B cell (primary cell): ENCODE measurements around the gene TMA7. TPM values are rescaled to one million over a fixed set of nuclear protein-coding genes. Genes with fewer than 3 reads are reported as not detected.
A peak's percentile ranks its signal among the peaks of the same experiment; 100 is the strongest.
"Not testable (repeated sequence)": the region's sequence is repeated elsewhere in the genome, so short reads cannot be mapped to it uniquely, and the experiment has no call there.

Source experiments
- ATAC-seq: fragments of 200-7000 bp; cut with Tn5 transposase; one replicate; pipeline ENCODE4 v1.10.0; 2021; ENCODE audit warnings: low read depth, mild to moderate bottlenecking, moderate number of reproducible peaks, moderate library complexity
- CTCF ChIA-PET: fragments of 350-600 bp; sonication (Branson Sonifier 250); formaldehyde crosslinking; loops from one replicate; lab custom pipeline; 2021; ENCODE audit warnings: antibody characterized with exemption, inconsistent platforms; lab: Charles Lee
- POLR2A ChIA-PET: fragments of 350-600 bp; sonication (Branson Sonifier 250); formaldehyde crosslinking; loops from one replicate; lab custom pipeline; 2021; ENCODE audit warnings: antibody characterized with exemption; lab: Charles Lee
- DNase-seq: peaks from one replicate; pipeline ENCODE4 v3.0.0; 2013
- H2AFZ ChIP-seq: 2 replicates; pipeline ENCODE4 v1.6.1; 2012; ENCODE audit warnings: mild to moderate bottlenecking, low read depth, low read length; ENCODE audit not compliant: insufficient read depth, poor library complexity, severe bottlenecking
- H3K27ac ChIP-seq, 2 donors: 1 replicate in 1 of 2; 2 replicates in 1 of 2; pipeline ENCODE4 v1.5.1; 2012 to 2013; ENCODE audit warnings: low read length in 2 of 2, mild to moderate bottlenecking in 2 of 2, moderate library complexity in 1 of 2
- H3K27me3 ChIP-seq, 4 experiments: fragments of 200-600 bp in 1 of 4; sonication (generic) in 1 of 4; replicated peaks in 1 of 4; 1 replicate in 2 of 4; 2 replicates in 2 of 4; pipeline versions ENCODE4 v1.6.1 to v1.7.0; 2013 to 2016; ENCODE audit warnings: low read length in 3 of 4, mild to moderate bottlenecking in 2 of 4, mixed read lengths in 1 of 4, moderate library complexity in 1 of 4; ENCODE audit not compliant: insufficient read depth in 4 of 4, control insufficient read depth in 3 of 4; ENCODE audit errors: control extremely low read depth in 1 of 4
- H3K36me3 ChIP-seq, 2 experiments: replicated peaks in 1 of 2; 1 replicate in 1 of 2; 2 replicates in 1 of 2; pipeline versions ENCODE4 v1.6.1 to v1.7.1; 2013; ENCODE audit warnings: low read length in 1 of 2; ENCODE audit not compliant: insufficient read depth in 2 of 2, control insufficient read depth in 1 of 2; ENCODE audit errors: control extremely low read depth in 1 of 2, extremely low read depth in 1 of 2
- H3K4me1 ChIP-seq, 2 donors: fragments of 200-600 bp in 1 of 2; sonication (generic) in 1 of 2; 1 replicate in 1 of 2; 2 replicates in 1 of 2; pipeline versions ENCODE4 v1.5.1 to v1.6.1; 2013 to 2017; ENCODE audit warnings: low read length in 2 of 2; ENCODE audit not compliant: control insufficient read depth in 2 of 2, insufficient read depth in 2 of 2
- H3K4me2 ChIP-seq: replicated peaks from 2 replicates; pipeline ENCODE3; 2012; ENCODE audit warnings: mild to moderate bottlenecking, low read depth, low read length; ENCODE audit not compliant: poor library complexity, severe bottlenecking
- H3K4me3 ChIP-seq, 5 experiments: fragments of 200-600 bp in 1 of 5; sonication (generic) in 1 of 5; 1 replicate in 3 of 5; 2 replicates in 2 of 5; pipeline versions ENCODE4 v1.5.1 to v1.7.0; 2011 to 2016; ENCODE audit warnings: low read length in 4 of 5, mild to moderate bottlenecking in 4 of 5, low read depth in 2 of 5, control low read depth in 1 of 5, moderate library complexity in 1 of 5; ENCODE audit not compliant: insufficient read depth in 1 of 5; ENCODE audit errors: control extremely low read depth in 1 of 5, extremely low read depth in 1 of 5
- H3K79me2 ChIP-seq: fragments of 200-600 bp; sonication (generic); one replicate; pipeline ENCODE4 v1.6.0; 2016; ENCODE audit warnings: low read length; ENCODE audit not compliant: control insufficient read depth, insufficient read depth
- H3K9ac ChIP-seq: fragments of 200-600 bp; sonication (generic); 2 replicates; pipeline ENCODE4 v1.6.1; 2017; ENCODE audit warnings: mild to moderate bottlenecking, low read length, moderate library complexity
- H3K9me3 ChIP-seq, 3 donors: one replicate each; pipeline versions ENCODE4 v1.6.1 to v1.7.1; 2013; ENCODE audit warnings: low read length in 2 of 3; ENCODE audit not compliant: control insufficient read depth in 2 of 3, insufficient read depth in 1 of 3; ENCODE audit errors: control extremely low read depth in 1 of 3
- H4K20me1 ChIP-seq: 2 replicates; pipeline ENCODE4 v1.6.0; 2012; ENCODE audit warnings: mild to moderate bottlenecking, low read length; ENCODE audit not compliant: insufficient read depth, control insufficient read depth, poor library complexity, severe bottlenecking
- H3K27ac Mint-ChIP-seq: one replicate; pipeline ENCODE4 v1.8.0; 2021; ENCODE audit warnings: mixed read lengths
- H3K27me3 Mint-ChIP-seq: one replicate; pipeline ENCODE4 v1.8.0; 2021; ENCODE audit warnings: mixed read lengths
- H3K4me1 Mint-ChIP-seq: one replicate; pipeline ENCODE4 v1.8.0; 2021; ENCODE audit warnings: mixed read lengths
- H3K4me3 Mint-ChIP-seq: one replicate; pipeline ENCODE4 v1.8.0; 2021; ENCODE audit warnings: mixed read lengths
- H3K9me3 Mint-ChIP-seq: one replicate; pipeline ENCODE4 v1.8.0; 2022; ENCODE audit warnings: mixed read lengths; ENCODE audit not compliant: insufficient read depth
- EZH2 ChIP-seq: IDR thresholded peaks from 2 replicates; pipeline ENCODE4 v1.6.1; 2012; ENCODE audit warnings: borderline replicate concordance, low read depth, mild to moderate bottlenecking, moderate library complexity, low read length; ENCODE audit not compliant: insufficient read depth, poor library complexity, severe bottlenecking
- WGBS: methylation state at CpG from one replicate; pipeline ENCODE4 v1.1.5; 2013; ENCODE audit warnings: missing lambda C conversion rate; ENCODE audit not compliant: insufficient coverage; 5-methylcytosine and 5-hydroxymethylcytosine counted together
- intact Hi-C: fragments of 100-400 bp; cut with micrococcal nuclease; formaldehyde crosslinking; loops from one replicate; pipeline ENCODE4 v1.10.0; 2022
- polyA plus RNA-seq: library from polyadenylated mRNA; depleted of rRNA; stranded (reverse); fragments of >200 nt; gene quantifications from 2 replicates; pipeline ENCODE4 v1.2.3, GENCODE V29; 2012
- total RNA-seq, 2 donors: library from RNA; stranded (reverse); fragments of 120-200 nt in 1 of 2; gene quantifications; 1 replicate in 1 of 2; 2 replicates in 1 of 2; pipeline versions ENCODE4 v1.2.3 to v1.2.4, GENCODE V29; 2013 to 2022
- TF ChIP-seq, protein P1 (sequence below): fragments of 200-600 bp; IDR thresholded peaks from one replicate; pipeline ENCODE4 v1.8.0; 2022; ENCODE audit warnings: antibody characterized with exemption, mild to moderate bottlenecking

The TMA7 gene
- total and polyA plus RNA-seq, 2 donors (not counting 1 experiment from before 2014, with no cell fraction given) = 169 to 194 TPM

- CTCF ChIA-PET = interaction anchor here (0.7 to 17.7 kb wide), 15 partner anchors 8 to 79 kb away, joined by 3 to 240 read pairs (median 4); partner anchors contain the start of genes CCDC51, SHISA5 and TMA7
- POLR2A ChIA-PET = interaction anchor here (1.0 to 4.3 kb wide), 6 partner anchors 28 to 544 kb away, joined by 3 to 22 read pairs (median 6); partner anchors contain the start of genes CCDC51, SHISA5, TMA7 and WDR6
- Histone ChIP-seq H2AFZ (peak overlapping the region; percentile 79), H4K20me1 (peaks cover 10% of the 10 kb centered on the region), H3K4me2 (peak overlapping the region; percentile 78), H3K9ac (peak overlapping the region; percentile 23), H3K27me3 (no peaks in the 10 kb centered on the region), H3K9me3 (no peaks in the 10 kb centered on the region), H3K4me3 (no peak overlapping the region), H3K36me3 (peaks cover 0 to 21% of the 10 kb centered on the region in 2 experiments), H3K4me1 (peaks cover 62 to 76% of the 10 kb centered on the region in 2 donors), H3K27ac (peak overlapping the region; percentile 96 to 99), H3K79me2 (peaks cover 86% of the 10 kb centered on the region)
- H3K9me3 Mint-ChIP-seq = no peaks in the 10 kb centered on the region
- peaks cover 66% of the 10 kb centered on the region for H3K4me1 Mint-ChIP-seq
- intact Hi-C loops = loop anchor here (1.0 to 2.0 kb wide), 7 partner anchors 8 to 161 kb away; partner anchors contain the start of genes ATRIP, CCDC51, PFKFB4 and SLC26A6
- H3K27ac Mint-ChIP-seq = peak overlapping the region; percentile 99
- DNase-seq (no peak), ATAC-seq (no peak)
- TF ChIP-seq, protein P1, sequence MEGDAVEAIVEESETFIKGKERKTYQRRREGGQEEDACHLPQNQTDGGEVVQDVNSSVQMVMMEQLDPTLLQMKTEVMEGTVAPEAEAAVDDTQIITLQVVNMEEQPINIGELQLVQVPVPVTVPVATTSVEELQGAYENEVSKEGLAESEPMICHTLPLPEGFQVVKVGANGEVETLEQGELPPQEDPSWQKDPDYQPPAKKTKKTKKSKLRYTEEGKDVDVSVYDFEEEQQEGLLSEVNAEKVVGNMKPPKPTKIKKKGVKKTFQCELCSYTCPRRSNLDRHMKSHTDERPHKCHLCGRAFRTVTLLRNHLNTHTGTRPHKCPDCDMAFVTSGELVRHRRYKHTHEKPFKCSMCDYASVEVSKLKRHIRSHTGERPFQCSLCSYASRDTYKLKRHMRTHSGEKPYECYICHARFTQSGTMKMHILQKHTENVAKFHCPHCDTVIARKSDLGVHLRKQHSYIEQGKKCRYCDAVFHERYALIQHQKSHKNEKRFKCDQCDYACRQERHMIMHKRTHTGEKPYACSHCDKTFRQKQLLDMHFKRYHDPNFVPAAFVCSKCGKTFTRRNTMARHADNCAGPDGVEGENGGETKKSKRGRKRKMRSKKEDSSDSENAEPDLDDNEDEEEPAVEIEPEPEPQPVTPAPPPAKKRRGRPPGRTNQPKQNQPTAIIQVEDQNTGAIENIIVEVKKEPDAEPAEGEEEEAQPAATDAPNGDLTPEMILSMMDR = no peak
- TF ChIP-seq EZH2 = no peak
- H3K27me3 Mint-ChIP-seq = no peaks in the 10 kb centered on the region
- 100% methylated on average over 2 of the region's 5 CpGs for WGBS
- H3K4me3 Mint-ChIP-seq = peak overlapping the region; percentile 93
Measured at GRCh38 chr3:48473617-48473952, 33.5 kb downstream of the TMA7 start.

GRCh38 chr3:48474031-48474430, 34.0 kb downstream of the TMA7 start:
- intact Hi-C loops, H3K4me3 ChIP-seq, ATAC-seq, H3K27me3 ChIP-seq, DNase-seq, H3K9me3 Mint-ChIP-seq, H3K27me3 Mint-ChIP-seq, H3K4me3 Mint-ChIP-seq, H4K20me1 ChIP-seq, H3K9me3 ChIP-seq, H3K9ac ChIP-seq, H2AFZ ChIP-seq, H3K4me2 ChIP-seq: not testable (repeated sequence)
- peak overlapping the region; percentile 53 for H3K27ac Mint-ChIP-seq
- H3K4me1 ChIP-seq = peaks cover 62 to 76% of the 10 kb centered on the region in 2 donors
- ChIA-PET POLR2A (interaction anchor here (0.7 to 4.3 kb wide), 3 partner anchors 24 to 34 kb away, joined by 3 to 22 read pairs (median 5); partner anchors contain the start of genes CCDC51 and TMA7), CTCF (interaction anchor here (0.6 to 17.7 kb wide), 14 partner anchors 8 to 75 kb away, joined by 3 to 240 read pairs (median 4); partner anchors contain the start of genes CCDC51, SHISA5 and TMA7)
- peaks cover 0 to 16% of the 10 kb centered on the region in 2 experiments for H3K36me3 ChIP-seq
- WGBS = 90% methylated on average over 2 of the region's 4 CpGs
- peaks cover 66% of the 10 kb centered on the region for H3K4me1 Mint-ChIP-seq
- peaks cover 86% of the 10 kb centered on the region for H3K79me2 ChIP-seq
- H3K27ac ChIP-seq = peak overlapping the region in 1 of 2 donors; percentile 99
